Tibial nerve (tissue), 3 donors: Measurements from ENCODE around the gene ZNF655.

Experiments
- CTCF ChIP-seq, 5 experiments: fragments of 200-600 bp in 3 of 5; fragments of 450-650 bp in 2 of 5; sonication (generic) in 3 of 5; IDR thresholded peaks; one replicate each; pipeline ENCODE4 v1.5.1; 2016 to 2019; ENCODE audit warnings: antibody characterized with exemption in 5 of 5, mild to moderate bottlenecking in 3 of 5, moderate library complexity in 2 of 5
- POLR2A ChIP-seq, 2 donors: fragments of 450-650 bp; IDR thresholded peaks; one replicate each; pipeline ENCODE4 v1.6.1; 2017; ENCODE audit warnings: antibody characterized with exemption in 2 of 2, mild to moderate bottlenecking in 2 of 2, moderate library complexity in 2 of 2

GRCh38 chr7:99618726-99619125 lies 60.3 kb downstream of the ZNF655 start:
- TF ChIP-seq CTCF (IDR thresholded peaks at IDR 0.05) (no peak), POLR2A (IDR thresholded peaks at IDR 0.05) (no peak)
